ENCODE measurements around the gene TNFRSF1B. TPM values are rescaled to one million over a fixed set of nuclear protein-coding genes. Genes with fewer than 3 reads are reported as not detected.

TNFRSF1B gene
- total RNA-seq, 6 experiments from 2014 or later = 0.14 to 0.66 (median 0.33) TPM

- no peak for TF ChIP-seq CTCF (IDR thresholded peaks at IDR 0.05)
- Mint-ChIP-seq H3K9me3 (no peaks in the 10 kb centered on the region), H3K27ac (no peak overlapping the region), H3K4me3 (no peak overlapping the region), H3K4me1 (ENCODE audit: low read depth) (peaks cover 11% of the 10 kb centered on the region), H3K36me3 (ENCODE audit: low read depth) (no peaks in the 10 kb centered on the region), H3K27me3 (ENCODE audit: insufficient read depth) (peaks cover 35% of the 10 kb centered on the region)
- no peak for DNase-seq
These were observed 41.1 kb upstream of the TNFRSF1B start for GRCh38 chr1:12125422-12126355.

- H3K36me3 Mint-ChIP-seq (ENCODE audit: low read depth) = no peaks in the 10 kb centered on the region
- H3K4me3 Mint-ChIP-seq = no peak overlapping the region
- H3K4me1 Mint-ChIP-seq (ENCODE audit: low read depth) = peaks cover 9% of the 10 kb centered on the region
- DNase-seq = no peak
- no peaks in the 10 kb centered on the region for H3K9me3 Mint-ChIP-seq
- no peak overlapping the region for H3K27ac Mint-ChIP-seq
- H3K27me3 Mint-ChIP-seq (ENCODE audit: insufficient read depth) = peaks cover 27% of the 10 kb centered on the region
- TF ChIP-seq CTCF (IDR thresholded peaks at IDR 0.05) = no peak
These were observed 40.0 kb upstream of the TNFRSF1B start for GRCh38 chr1:12126781-12127180.

GRCh38 chr1:12127206-12127810 lies 39.5 kb upstream of the TNFRSF1B start:
- H3K27ac Mint-ChIP-seq = no peak overlapping the region
- H3K4me1 Mint-ChIP-seq (ENCODE audit: low read depth) = peaks cover 11% of the 10 kb centered on the region
- TF ChIP-seq CTCF (IDR thresholded peaks at IDR 0.05) = no peak
- H3K27me3 Mint-ChIP-seq (ENCODE audit: insufficient read depth) = peaks cover 26% of the 10 kb centered on the region
- H3K36me3 Mint-ChIP-seq (ENCODE audit: low read depth) = no peaks in the 10 kb centered on the region
- H3K4me3 Mint-ChIP-seq = no peak overlapping the region
- DNase-seq = no peak
- H3K9me3 Mint-ChIP-seq = no peaks in the 10 kb centered on the region

- TF ChIP-seq CTCF (IDR thresholded peaks at IDR 0.05) = no peak
- H3K27ac Mint-ChIP-seq = no peak overlapping the region
- no peaks in the 10 kb centered on the region for H3K36me3 Mint-ChIP-seq (ENCODE audit: low read depth)
- H3K27me3 Mint-ChIP-seq (ENCODE audit: insufficient read depth) = peaks cover 24% of the 10 kb centered on the region
- peaks cover 19% of the 10 kb centered on the region for H3K4me1 Mint-ChIP-seq (ENCODE audit: low read depth)
- H3K9me3 Mint-ChIP-seq = no peaks in the 10 kb centered on the region
- no peak for DNase-seq
- no peak overlapping the region for H3K4me3 Mint-ChIP-seq
These were observed 38.7 kb upstream of the TNFRSF1B start for GRCh38 chr1:12128120-12128519.

GRCh38 chr1:12129624-12130023 lies 37.2 kb upstream of the TNFRSF1B start:
- no peak for DNase-seq
- no peaks in the 10 kb centered on the region for H3K9me3 Mint-ChIP-seq
- H3K27ac Mint-ChIP-seq = no peak overlapping the region
- peaks cover 22% of the 10 kb centered on the region for H3K4me1 Mint-ChIP-seq (ENCODE audit: low read depth)
- no peaks in the 10 kb centered on the region for H3K36me3 Mint-ChIP-seq (ENCODE audit: low read depth)
- no peak overlapping the region for H3K4me3 Mint-ChIP-seq
- H3K27me3 Mint-ChIP-seq (ENCODE audit: insufficient read depth) = peaks cover 21% of the 10 kb centered on the region
- no peak for TF ChIP-seq CTCF (IDR thresholded peaks at IDR 0.05)

Data from HFFc6 (cell line).